Suprapubic skin (tissue), 4 donors: ENCODE data around the gene WSCD1.

Experiments
- POLR2A ChIP-seq, 2 donors: fragments of 450-650 bp; IDR thresholded peaks; one replicate each; pipeline ENCODE4 v1.6.1; 2017; ENCODE audit warnings: antibody characterized with exemption in 2 of 2, mild to moderate bottlenecking in 2 of 2, moderate library complexity in 2 of 2
- POLR2AphosphoS5 ChIP-seq, 3 donors: sonication (generic); formaldehyde crosslinking; IDR thresholded peaks; one replicate each; pipeline ENCODE4 v1.6.1; 2017; ENCODE audit warnings: antibody characterized with exemption in 3 of 3
- TF ChIP-seq, protein P1 (sequence below), 2 donors: fragments of 200-600 bp in 1 of 2; fragments of 450-650 bp in 1 of 2; sonication (generic) in 1 of 2; IDR thresholded peaks; one replicate each; pipeline ENCODE4 v1.5.1; 2016 to 2019; ENCODE audit warnings: antibody characterized with exemption in 2 of 2, mild to moderate bottlenecking in 1 of 2, moderate library complexity in 1 of 2

DNA sequence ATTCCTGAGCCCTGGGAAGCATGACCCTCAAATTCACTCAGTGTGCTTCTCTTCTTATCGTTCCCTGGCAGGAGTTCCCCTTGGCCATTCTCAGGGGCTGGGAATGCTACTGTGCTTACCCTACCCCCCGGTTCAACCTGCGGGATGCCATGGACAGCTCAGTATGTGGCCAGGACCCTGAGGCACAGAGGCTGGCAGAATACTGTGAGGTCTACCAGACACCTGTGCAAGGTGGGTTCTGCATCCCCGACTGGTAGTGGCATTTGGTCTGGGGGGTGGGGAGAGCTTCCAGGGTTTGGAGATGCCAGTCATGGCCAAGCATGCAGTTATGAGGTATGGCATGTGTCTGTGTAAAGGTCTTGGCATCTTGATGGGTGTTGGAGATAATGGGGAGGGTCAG, 39.4 kb downstream of the WSCD1 start:
- TF ChIP-seq POLR2A (IDR thresholded peaks at IDR 0.05), result no peak
- TF ChIP-seq, protein P1, sequence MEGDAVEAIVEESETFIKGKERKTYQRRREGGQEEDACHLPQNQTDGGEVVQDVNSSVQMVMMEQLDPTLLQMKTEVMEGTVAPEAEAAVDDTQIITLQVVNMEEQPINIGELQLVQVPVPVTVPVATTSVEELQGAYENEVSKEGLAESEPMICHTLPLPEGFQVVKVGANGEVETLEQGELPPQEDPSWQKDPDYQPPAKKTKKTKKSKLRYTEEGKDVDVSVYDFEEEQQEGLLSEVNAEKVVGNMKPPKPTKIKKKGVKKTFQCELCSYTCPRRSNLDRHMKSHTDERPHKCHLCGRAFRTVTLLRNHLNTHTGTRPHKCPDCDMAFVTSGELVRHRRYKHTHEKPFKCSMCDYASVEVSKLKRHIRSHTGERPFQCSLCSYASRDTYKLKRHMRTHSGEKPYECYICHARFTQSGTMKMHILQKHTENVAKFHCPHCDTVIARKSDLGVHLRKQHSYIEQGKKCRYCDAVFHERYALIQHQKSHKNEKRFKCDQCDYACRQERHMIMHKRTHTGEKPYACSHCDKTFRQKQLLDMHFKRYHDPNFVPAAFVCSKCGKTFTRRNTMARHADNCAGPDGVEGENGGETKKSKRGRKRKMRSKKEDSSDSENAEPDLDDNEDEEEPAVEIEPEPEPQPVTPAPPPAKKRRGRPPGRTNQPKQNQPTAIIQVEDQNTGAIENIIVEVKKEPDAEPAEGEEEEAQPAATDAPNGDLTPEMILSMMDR (IDR thresholded peaks at IDR 0.05), result no peak
- TF ChIP-seq POLR2AphosphoS5 (IDR thresholded peaks at IDR 0.05), result no peak
